Stimulated activated CD8-positive, alpha-beta memory T cell treated with anti-CD3 and anti-CD28 coated beads, Interleukin-15, amount 100 ng/mL, for 48 hours (primary cell): ENCODE data around the gene INTS2.
"Not testable (repeated sequence)": the region's sequence is repeated elsewhere in the genome, so short reads cannot be mapped to it uniquely, and the experiment has no call there.

Source experiments
- DNase-seq, 2 donors: peaks; one replicate each; pipeline ENCODE4 v3.0.0-alpha.2; 2020; ENCODE audit warnings: low read depth in 2 of 2

The INTS2 gene

DNA sequence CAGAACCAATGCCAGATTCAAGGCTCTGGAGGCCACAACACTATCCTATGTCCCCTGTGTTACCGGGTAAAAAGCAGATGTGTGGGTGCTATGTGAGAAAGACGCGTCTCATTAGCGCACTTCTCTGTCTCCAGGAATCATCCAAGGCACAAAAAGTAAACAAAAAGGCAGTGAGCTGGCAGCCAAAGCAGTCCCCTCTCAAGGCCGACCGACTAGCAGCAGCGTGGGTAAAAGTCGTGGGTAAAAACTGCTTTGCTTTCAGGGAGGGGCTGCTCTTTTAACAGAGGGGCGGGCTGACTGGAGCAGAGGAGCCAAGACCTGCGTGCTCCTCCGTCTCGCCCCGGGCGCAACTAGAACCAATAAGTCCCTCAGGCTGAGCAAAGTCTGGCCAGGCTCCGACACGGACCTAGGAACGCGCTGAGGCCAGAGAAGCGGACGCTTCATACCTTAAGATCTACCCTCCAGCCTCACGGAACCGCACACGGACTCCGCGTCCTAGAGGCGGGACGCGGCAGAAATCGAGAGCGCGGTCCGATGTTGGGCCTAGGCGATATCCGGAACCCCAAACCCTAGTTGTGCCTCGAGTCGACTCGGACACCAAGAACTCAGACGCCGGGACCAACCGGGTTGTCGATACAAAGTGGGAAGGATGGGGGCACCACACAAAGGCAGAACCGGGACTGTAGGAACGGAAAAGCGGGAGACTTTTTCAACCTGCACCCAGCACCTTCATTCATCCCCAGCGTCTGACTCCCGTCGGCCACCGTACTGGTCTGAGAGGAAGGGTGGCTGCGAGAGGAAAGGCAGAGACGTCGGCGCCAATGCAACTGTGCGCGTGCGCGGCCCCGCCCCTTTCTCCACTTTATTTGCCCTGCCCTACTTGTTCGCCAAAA, at the start of gene INTS2:
INTS2 (minus strand) TSS at position 775 of the 893 bp plus-strand sequence. CDS start 1,338 bp downstream, outside the sequence.
- DNase-seq: peak; percentile 89 to 90

GRCh38 chr17:61974115-61974514, 46.3 kb upstream of the INTS2 start:
- no peak for DNase-seq

DNA sequence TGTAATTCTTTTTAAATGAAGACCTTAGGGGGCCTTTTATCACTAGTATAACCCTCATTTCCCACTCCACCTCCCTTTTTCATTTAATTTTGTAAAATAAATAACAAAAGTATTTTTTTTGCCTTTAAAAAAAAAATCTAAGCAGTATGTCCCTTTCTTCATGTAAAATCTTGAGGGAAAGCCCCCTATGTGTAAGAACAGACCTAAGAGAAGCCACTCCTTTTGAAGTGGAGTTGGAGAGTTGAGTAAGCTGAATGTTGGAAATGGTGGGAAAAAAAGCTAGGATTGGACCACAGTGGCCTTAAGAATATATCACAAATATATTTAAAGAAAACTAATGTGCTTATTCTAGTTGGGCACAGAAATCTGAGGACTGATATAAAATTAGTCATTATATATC, 44.5 kb upstream of the INTS2 start:
- no peak for DNase-seq

DNA sequence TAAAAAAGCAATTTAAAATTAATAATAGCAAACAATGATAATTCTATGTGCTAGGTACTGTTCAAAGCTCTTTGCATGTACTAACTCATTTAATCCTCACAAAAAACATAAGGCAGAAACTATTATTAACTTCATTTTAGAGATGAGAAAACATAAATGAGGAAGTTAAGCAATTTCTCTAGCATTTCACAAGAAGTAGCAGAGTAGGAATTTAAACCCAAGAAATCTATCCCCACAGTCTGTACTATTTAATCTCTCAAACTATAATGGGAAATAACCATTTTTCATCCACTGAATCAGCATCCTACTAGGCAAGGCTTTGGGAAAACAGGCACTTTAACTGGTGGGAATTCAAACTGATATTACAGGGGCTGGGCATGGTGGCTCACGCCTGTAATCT, 42.2 kb upstream of the INTS2 start:
- no peak for DNase-seq

- DNase-seq: no peak
Measured at GRCh38 chr17:61968757-61969156, 41.0 kb upstream of the INTS2 start.

- no peak for DNase-seq
Measured at GRCh38 chr17:61967729-61968128, 39.9 kb upstream of the INTS2 start.

- DNase-seq: no peak
Measured at GRCh38 chr17:61966191-61966590, 38.4 kb upstream of the INTS2 start.

GRCh38 chr17:61955619-61956018, 27.8 kb upstream of the INTS2 start:
- DNase-seq: no peak

- DNase-seq: no peak
Measured at GRCh38 chr17:61947367-61948078, 19.7 kb upstream of the INTS2 start.

DNA sequence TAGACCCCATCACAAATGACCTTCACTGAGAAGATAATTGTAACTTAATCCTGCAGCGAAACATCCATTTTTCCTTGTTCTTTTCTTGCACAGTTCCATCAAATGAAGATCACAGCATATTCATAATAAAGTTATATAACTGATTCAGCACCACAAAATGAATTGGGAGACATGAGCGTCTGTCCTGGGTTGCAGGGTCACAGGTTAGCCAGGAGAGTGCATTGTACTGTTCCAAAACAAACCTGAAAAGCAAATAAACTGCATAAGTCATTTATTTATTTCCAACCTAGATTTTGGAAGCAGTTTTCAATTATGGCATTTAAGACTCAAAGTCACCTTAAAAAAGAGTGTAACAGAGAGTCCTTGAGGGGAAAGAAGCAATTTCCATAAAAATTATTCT, 18.6 kb upstream of the INTS2 start:
- no peak for DNase-seq

DNA sequence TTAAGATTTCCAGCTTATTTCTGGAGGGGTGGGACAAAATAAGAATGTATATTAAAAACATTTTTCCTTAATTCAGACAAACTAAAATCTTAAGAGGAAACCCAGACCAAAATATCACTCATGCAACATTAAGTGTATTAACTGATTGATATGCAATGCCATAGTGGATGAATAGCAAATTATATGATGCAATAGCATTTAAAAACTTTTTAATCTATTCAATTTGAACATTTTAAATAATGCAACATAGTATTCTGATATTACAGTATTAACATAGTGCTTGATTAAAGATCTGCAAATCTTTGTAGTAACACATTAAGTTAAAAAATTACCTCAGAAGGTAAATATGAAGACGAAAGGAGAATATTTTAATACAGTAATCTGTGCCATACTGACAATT, 15.3 kb upstream of the INTS2 start:
- no peak for DNase-seq

GRCh38 chr17:61942085-61942484, 14.3 kb upstream of the INTS2 start:
- no peak for DNase-seq

DNA sequence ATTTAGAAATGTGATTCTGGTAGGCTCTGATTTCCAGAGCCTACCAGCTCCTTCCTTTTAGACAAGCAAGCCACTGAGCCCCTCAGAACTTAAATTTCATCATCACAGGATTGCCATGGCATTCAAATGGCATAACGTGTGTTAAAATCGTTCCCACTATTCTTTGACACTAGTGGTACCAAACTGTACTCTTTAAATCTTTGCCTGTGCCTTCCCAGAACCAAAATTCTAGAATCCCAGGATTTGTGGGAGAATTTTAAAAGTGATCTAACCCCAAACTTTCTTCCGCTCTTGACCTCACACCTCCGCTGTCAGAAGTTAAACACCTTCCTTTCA, 287 bp upstream of the INTS2 start:
- DNase-seq: no peak

DNA sequence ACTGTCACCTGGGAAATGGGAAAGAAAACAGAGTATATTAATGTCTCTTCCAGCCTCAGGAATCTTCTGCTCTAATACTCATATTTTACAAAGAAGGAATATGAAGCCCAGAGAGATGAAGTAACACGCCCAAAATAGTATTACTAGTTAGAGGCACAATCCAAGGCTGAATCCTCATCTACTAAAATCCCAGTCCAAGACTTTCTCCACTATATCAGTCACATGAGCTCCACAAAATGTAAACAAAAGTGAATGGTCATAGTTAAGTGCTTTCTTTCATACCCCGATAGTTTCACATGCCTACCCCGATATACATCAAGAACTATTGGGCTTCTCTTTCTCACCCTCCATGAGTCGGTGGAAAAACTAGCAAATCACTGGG, 965 bp downstream of the INTS2 start:
- DNase-seq: no peak

GRCh38 chr17:61915162-61915561, 12.6 kb downstream of the INTS2 start:
- not testable (repeated sequence) for DNase-seq

GRCh38 chr17:61908292-61909037, 19.3 kb downstream of the INTS2 start:
- no peak for DNase-seq

DNA sequence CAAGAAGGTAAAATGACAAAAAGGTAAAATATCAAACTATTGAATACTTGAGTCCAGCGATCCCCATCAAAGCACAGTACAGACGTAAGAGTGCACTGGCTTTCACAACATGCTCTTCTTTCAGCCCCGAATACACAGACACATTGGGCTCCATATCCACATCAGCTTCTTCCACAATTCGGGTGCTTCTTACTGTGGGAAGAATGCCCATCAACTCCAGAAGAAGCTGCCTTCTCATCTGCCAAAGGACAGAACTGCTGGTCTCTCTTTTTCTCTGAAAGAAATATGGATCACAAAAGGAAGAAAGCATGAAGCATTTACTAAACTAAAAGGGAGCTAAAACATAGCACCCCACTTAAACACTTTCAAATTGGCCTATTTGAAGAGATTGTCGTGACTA, 20.4 kb downstream of the INTS2 start:
- DNase-seq: no peak

- no peak for DNase-seq
Measured at GRCh38 chr17:61904094-61904710, 23.6 kb downstream of the INTS2 start.

DNA sequence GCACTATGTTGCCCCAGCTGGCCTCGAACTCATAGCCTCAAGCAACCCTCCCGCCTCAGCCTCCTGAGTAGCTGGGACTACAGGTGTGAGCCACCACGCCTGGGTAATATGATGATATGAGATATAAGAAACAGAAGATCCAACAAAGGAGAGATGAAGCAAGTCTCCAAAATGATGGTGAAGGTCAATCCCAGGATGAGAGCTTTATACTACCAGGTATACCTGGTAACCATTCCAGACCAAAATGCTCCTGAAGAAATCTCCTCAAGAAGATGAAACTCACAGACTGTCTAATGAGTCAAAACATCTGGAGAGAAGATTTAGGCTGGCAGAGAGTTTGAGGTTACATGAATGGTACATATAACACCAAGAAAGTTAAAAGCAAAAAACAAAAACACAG, 24.5 kb downstream of the INTS2 start:
- no peak for DNase-seq

GRCh38 chr17:61897548-61898180, 30.1 kb downstream of the INTS2 start:
- DNase-seq: no peak

DNA sequence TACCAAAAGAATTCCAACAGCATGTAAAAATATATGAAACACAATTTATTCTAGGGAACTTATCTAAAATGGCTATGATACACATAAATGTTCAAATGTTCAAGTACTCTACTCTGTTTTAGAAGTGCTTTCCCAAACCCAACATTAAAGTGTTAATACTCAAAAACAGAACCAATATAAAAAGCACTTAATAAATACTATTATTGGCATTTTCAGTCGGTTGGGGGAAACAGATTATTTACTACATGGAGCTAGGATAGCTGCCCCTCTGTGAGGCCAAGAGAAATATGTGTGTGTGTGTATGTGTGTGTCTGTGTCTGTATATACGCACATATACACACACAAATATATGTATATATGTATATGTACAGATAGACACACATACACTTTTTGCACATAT, 32.4 kb downstream of the INTS2 start:
- DNase-seq: no peak

GRCh38 chr17:61894310-61894709, 33.5 kb downstream of the INTS2 start:
- DNase-seq: not testable (repeated sequence)
